AG08395 (cell line): Measurements from ENCODE around the gene CD38.
"Not testable (repeated sequence)": the region's sequence is repeated elsewhere in the genome, so short reads cannot be mapped to it uniquely, and the experiment has no call there.

Source experiments
- DNase-seq: peaks from one replicate; pipeline ENCODE4 v3.0.0; 2012; ENCODE audit warnings: mixed read lengths, low spot score

CD38 gene

DNA sequence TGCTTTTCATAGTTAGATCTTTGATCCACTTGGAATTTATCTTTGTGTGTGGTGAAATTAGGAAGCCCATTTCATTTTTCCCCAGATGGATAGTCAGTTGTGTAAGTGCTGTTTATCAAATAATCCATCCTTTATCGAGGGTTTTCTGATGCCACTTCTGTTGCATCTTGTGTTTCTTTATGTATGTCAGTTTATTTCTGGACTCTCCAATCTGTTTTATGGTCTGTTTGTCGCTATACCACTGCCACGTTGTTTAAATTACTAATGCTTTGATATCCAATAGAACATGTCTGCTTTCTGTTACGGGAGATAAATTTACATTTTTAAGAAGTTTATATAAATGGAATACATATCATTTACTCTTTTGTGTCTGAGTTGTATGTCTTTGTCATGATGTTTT lies 21.0 kb downstream of the CD38 start:
- no peak for DNase-seq

GRCh38 chr4:15799701-15800100 lies 21.6 kb downstream of the CD38 start:
- DNase-seq: no peak

DNA sequence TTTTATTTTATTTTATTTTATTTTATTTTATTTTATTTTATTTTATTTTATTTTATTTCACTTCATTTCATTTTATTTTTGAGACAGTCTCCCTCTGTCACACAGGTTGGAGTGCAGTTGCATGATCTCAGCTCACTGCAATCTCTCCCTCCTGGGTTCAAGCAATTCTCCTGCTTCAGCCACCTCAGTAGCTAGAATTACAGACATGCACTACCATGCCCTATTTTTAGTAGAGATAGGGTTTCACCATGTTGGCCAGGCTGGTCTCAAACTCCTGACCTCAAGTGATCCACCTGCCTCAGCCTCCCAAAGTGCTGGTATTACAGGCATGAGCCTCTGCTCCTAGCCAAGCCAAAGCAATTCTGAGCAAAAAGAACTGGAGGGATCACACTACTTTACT lies 24.4 kb downstream of the CD38 start:
- not testable (repeated sequence) for DNase-seq

- DNase-seq: peak; percentile 62
Measured at GRCh38 chr4:15805583-15806517, 27.7 kb downstream of the CD38 start.

GRCh38 chr4:15809058-15809457 lies 30.9 kb downstream of the CD38 start:
- DNase-seq: no peak

- no peak for DNase-seq
Measured at GRCh38 chr4:15809466-15809865, 31.3 kb downstream of the CD38 start.

- DNase-seq: no peak
Measured at GRCh38 chr4:15811703-15812337, 33.7 kb downstream of the CD38 start.

DNA sequence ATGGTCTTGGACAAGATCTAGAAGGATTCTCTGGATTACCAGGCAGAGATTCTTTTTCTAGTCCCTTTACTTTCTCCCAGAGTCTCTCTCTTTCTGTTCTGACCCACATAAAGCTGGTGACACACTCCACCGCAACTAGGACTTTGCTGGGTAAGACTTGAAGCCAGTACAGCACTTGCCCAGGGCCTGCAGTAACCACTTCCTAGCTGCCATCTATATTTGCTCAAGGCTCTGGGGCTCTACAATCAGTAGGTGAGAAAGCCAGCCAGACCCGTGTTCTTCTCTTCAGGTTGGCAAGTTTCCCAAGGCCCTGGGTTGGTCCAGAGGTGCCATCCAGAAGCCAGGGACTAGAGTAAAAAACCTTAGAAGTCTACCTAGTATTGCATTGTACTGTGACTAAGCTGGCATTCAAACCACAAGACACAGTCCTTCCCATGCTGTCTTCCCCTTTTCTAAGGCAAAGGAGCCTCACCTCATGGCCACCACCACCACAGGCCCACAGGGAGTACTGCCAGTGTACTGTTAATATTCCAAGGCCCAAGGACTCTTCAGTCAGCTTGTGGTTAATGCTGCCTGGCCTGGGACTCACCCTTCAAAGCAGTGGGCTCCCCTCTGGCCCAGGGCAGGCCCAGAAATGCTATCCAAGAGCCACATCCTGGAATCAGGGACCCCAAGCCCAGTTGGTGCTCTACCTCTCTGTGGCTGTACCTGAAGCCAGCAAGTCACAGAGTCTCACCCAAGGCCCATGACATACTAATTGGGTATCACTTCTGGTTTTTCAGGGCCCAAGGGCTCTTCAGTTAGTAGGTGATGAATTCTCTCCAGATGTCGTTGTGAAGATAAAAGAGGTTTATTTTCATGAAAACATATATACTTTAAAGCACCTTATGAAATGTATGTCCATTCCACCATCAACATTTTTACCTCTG lies 54.7 kb downstream of the CD38 start:
- no peak for DNase-seq

DNA sequence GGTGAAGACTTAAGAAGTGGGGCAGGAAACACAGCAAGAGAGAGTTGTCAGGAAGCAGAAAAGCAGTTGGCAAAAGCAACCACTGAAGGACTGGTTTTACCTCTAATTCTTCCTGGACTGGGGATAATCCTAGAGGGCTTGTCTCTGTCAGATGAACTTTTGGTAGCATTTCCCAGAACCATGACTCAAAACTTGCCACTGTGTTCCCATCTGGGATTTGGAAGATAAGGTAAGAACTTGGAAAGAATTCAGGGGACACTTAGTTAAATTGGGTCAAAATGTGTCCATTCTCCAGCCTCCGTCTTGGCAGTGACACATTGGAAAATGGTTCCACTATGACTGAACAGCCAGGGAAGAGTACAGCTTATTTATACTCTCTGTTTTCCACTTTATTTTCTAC lies 55.7 kb downstream of the CD38 start:
- DNase-seq: no peak

GRCh38 chr4:15836362-15836761 lies 58.2 kb downstream of the CD38 start:
- DNase-seq: no peak

DNA sequence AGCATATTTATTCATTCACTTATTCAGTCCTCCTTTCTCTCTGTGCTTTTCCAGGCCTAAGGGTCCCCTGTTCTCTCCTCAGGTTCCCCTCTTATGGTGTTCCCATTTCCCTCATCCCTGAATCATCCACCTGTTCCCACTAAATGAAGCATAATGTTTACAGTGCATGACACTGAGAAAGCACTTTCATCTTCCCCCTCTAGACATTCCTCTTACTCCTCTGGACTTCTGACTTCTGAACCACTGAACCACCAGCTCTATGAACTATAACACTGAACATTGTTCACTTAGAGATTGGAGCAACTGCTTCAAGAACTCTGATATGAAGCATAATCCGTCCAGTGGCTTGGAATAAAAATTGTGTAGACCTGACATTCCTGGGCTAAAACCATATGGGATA lies 59.5 kb downstream of the CD38 start:
- no peak for DNase-seq

DNA sequence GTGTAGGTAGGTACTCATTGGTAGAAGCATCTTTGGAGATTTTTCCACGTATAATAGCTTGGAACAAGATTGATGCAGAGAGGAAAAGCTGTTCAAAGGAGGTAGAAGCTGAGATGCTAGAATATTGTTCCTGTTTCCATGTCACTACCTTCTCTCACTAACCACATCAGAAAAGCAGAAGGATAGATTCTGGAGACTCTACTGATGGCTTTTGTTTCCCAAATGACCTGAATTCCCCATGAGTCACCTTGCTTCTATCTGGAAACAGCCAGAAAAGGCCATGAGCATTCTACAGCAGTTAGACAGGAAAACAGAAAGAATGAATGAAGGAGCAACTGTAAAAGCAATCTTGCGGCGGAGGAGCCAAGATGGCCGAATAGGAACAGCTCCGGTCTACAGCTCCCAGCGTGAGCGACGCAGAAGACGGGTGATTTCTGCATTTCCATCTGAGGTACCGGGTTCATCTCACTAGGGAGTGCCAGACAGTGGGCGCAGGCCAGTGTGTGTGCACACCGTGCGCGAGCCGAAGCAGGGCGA lies 63.1 kb downstream of the CD38 start:
- not testable (repeated sequence) for DNase-seq

- no peak for DNase-seq
Measured at GRCh38 chr4:15847746-15848145, 69.6 kb downstream of the CD38 start.

DNA sequence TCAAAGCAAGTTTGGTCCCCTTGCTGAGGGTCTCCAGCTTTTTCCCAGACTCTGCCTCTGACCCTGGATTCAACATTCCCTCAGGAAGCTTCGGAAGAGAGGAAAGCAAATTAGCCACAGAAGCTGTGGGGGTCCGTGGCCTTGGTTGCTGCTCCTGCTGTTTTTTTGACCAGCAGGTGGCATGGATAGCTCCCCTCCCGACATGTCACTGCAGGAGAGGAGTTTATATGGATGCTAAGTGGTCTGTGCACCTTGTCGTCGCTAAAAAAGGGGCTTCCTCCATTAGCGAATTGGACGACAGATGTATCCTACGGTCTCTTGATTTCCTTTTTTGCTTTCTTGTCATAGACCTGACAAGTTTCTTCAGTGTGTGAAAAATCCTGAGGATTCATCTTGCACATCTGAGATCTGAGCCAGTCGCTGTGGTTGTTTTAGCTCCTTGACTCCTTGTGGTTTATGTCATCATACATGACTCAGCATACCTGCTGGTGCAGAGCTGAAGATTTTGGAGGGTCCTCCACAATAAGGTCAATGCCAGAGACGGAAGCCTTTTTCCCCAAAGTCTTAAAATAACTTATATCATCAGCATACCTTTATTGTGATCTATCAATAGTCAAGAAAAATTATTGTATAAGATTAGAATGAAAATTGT lies 70.2 kb downstream of the CD38 start:
- DNase-seq: no peak

DNA sequence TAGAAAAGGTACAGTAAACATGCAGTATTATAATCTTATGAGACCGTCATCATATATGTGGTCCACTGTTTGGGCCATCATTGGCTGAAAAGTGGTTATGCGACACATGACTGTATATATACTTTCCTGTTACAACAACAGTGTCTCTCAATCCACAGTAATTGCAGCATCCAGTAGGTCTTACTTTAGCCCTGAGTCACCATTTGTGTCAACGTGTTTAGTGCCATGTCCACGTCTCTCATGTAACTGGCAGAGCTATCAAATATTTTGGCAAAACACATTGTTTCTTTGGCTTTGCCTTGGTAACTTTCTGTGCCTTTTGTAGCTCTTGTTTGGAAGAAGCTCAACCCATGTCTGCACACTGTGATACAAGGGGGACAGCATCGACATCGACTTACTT lies 73.8 kb downstream of the CD38 start:
- no peak for DNase-seq

GRCh38 chr4:15852524-15852923 lies 74.4 kb downstream of the CD38 start:
- no peak for DNase-seq

GRCh38 chr4:15853345-15853744 lies 75.2 kb downstream of the CD38 start:
- no peak for DNase-seq

DNA sequence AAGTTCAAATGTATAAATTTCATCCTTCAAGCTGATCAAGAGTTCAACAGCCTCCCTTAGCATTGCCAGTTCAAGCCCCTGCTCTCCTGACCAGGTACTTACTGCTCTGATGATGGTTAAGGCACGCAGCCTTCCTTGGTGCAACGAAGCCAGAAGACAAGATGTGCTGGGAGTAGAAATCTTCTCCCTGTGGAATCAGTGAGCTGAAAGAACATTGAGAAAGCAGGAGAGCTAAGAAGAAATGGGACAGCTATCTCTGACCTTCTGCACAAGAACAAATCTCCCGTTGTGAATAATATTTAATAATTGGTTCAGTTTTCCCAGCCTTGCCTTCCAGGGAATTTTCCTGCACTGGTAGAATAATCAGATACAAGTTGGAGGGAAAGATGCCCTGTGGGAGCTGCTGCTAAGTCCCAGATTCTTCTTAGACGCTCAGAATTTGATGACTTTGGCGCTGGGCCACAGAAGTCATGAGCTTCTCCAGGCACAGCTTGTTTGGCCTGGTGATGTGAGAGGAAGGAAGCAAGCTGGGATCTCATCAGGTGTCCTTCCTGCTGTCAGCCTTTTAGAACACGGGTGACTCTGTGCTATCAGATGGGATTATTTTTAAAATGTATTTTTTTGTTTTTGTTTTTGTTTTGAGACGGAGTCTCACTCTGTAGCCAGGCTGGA lies 77.8 kb downstream of the CD38 start:
- DNase-seq: no peak

DNA sequence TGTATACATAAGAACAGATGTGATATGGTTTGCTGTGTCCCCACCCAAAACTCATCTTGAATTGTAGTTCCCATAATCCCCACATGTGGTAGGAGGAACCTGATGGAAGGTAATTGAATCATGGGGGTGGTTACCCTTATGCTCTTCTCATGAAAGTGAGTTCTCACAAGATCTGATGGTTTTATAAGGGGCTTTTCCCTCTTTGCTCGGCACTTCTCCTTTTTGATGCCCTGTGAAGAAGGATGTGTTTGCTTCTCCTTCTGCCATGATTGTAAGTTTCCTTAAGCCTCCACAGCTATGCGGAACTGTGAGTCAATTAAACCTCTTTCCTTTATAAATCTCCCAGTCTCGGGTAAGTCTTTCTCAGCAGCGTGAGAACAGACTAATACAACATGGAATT lies 83.1 kb downstream of the CD38 start:
- DNase-seq: not testable (repeated sequence)

DNA sequence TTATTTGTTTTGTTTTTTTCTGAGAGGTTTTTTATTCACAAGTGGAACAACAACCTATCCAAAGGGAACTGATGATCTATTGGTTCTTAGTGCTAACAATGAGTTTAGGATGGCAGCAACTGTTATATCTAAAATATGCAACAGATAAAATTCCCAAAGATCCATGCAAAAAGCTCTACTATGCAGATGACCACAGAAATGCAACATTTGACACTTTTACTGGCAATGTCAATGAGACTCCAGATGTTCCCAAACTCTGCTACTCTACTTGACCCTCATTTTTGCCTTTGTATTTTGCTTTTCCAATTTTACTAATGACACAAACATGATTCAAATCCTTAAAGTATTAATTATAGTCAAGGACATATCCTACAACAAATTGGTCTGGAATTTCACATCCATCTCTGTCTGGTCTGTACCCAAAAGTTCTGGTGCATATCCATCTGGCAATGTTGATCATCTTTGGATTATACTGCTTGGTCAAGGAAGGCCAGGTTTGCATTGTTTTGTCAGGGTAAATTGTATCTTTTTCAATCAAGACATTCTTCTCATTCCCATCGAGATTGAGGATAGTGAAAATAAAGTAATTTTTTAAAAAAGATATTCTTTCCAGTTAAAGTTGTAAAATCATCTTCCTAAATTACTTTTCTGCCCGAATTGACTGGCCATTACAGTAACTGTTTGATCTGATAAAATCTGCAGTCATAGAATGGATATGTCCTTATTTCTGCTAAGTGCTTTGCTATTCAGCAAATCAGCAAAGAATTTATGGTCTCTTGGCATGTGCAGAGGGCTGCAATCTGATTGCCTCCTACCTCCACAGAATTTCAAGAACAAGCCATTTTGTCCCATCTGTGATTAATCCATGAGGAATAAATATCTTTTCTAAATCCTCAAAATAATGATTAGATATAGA lies 86.8 kb downstream of the CD38 start:
- DNase-seq: no peak
